Astrocyte (in vitro differentiated cells and primary cell): ENCODE data around the gene ADM5. TPM values are rescaled to one million over a fixed set of nuclear protein-coding genes. Genes with fewer than 3 reads are reported as not detected.

Experiments used
- DNase-seq: peaks from one replicate; pipeline ENCODE4 v3.0.0-alpha.2; 2010; ENCODE audit warnings: low read depth
- FAIRE-seq: peaks from 2 replicates; lab custom pipeline; 2011; peaks lifted over from hg19 to GRCh38; lab: Jason Lieb, UNC
- H2AFZ ChIP-seq: 2 replicates; pipeline ENCODE4 v1.6.0; 2012; ENCODE audit warnings: low read depth, low read length, inconsistent platforms
- H3K27ac ChIP-seq: 2 replicates; pipeline ENCODE4 v1.5.1; 2011; ENCODE audit warnings: low read depth, low read length, inconsistent platforms
- H3K27me3 ChIP-seq: 2 replicates; pipeline ENCODE4 v1.6.0; 2011; ENCODE audit warnings: low read length, inconsistent platforms; ENCODE audit not compliant: insufficient read depth
- H3K36me3 ChIP-seq: 2 replicates; pipeline ENCODE4 v1.5.1; 2011; ENCODE audit warnings: low read length, inconsistent platforms; ENCODE audit not compliant: insufficient read depth
- H3K4me1 ChIP-seq: 2 replicates; pipeline ENCODE4 v1.5.1; 2011; ENCODE audit warnings: low read length, inconsistent platforms; ENCODE audit not compliant: insufficient read depth
- H3K4me2 ChIP-seq: 2 replicates; pipeline ENCODE4 v1.6.0; 2012; ENCODE audit warnings: low read length, inconsistent platforms
- H3K4me3 ChIP-seq: 2 replicates; pipeline ENCODE4 v1.5.1; 2011; ENCODE audit warnings: low read depth, mild to moderate bottlenecking, low read length, inconsistent platforms; ENCODE audit not compliant: insufficient read depth
- H3K79me2 ChIP-seq: 2 replicates; pipeline ENCODE4 v1.6.0; 2012; ENCODE audit warnings: mild to moderate bottlenecking, low read length, inconsistent platforms; ENCODE audit not compliant: insufficient read depth
- H3K9ac ChIP-seq: 2 replicates; pipeline ENCODE4 v1.6.0; 2012; ENCODE audit warnings: mild to moderate bottlenecking, low read length, inconsistent platforms
- H3K9me3 ChIP-seq: 2 replicates; pipeline ENCODE4 v1.5.1; 2012; ENCODE audit warnings: low read depth, mild to moderate bottlenecking, low read length, inconsistent platforms; ENCODE audit not compliant: insufficient read depth
- H4K20me1 ChIP-seq: 2 replicates; pipeline ENCODE4 v1.6.0; 2012; ENCODE audit warnings: low read length, inconsistent platforms; ENCODE audit not compliant: insufficient read depth
- H3K27ac Mint-ChIP-seq: one replicate; pipeline ENCODE4 v1.8.0; 2021; ENCODE audit warnings: mild to moderate bottlenecking, mixed read lengths; ENCODE audit not compliant: unreplicated experiment
- H3K27me3 Mint-ChIP-seq: one replicate; pipeline ENCODE4 v1.8.0; 2021; ENCODE audit warnings: low read depth, mixed read lengths; ENCODE audit not compliant: unreplicated experiment
- H3K36me3 Mint-ChIP-seq: one replicate; pipeline ENCODE4 v1.8.0; 2021; ENCODE audit warnings: low read depth, mixed read lengths; ENCODE audit not compliant: unreplicated experiment
- H3K4me1 Mint-ChIP-seq: one replicate; pipeline ENCODE4 v1.8.0; 2021; ENCODE audit warnings: low read depth, mixed read lengths; ENCODE audit not compliant: unreplicated experiment
- H3K4me3 Mint-ChIP-seq: one replicate; pipeline ENCODE4 v1.8.0; 2021; ENCODE audit warnings: mild to moderate bottlenecking, moderate library complexity, mixed read lengths; ENCODE audit not compliant: unreplicated experiment
- H3K9me3 Mint-ChIP-seq: one replicate; pipeline ENCODE4 v1.8.0; 2021; ENCODE audit warnings: mild to moderate bottlenecking, mixed read lengths; ENCODE audit not compliant: unreplicated experiment
- EZH2 ChIP-seq: IDR thresholded peaks from 2 replicates; pipeline ENCODE4 v1.6.1; 2012; ENCODE audit warnings: mild to moderate bottlenecking, low read length, inconsistent platforms; ENCODE audit not compliant: insufficient read depth
- total RNA-seq: library from RNA; stranded (reverse); gene quantifications from 2 replicates; pipeline ENCODE4 v1.2.1, GENCODE V29; 2021
- TF ChIP-seq, protein P1 (sequence below): IDR thresholded peaks from 2 replicates; pipeline ENCODE4 v1.5.1; 2011; ENCODE audit warnings: low read depth, mild to moderate bottlenecking, inconsistent platforms, low read length, moderate library complexity; ENCODE audit not compliant: insufficient read depth

Gene ADM5
- total RNA-seq, 1 donor from 2014 or later = 1.6 TPM

DNA sequence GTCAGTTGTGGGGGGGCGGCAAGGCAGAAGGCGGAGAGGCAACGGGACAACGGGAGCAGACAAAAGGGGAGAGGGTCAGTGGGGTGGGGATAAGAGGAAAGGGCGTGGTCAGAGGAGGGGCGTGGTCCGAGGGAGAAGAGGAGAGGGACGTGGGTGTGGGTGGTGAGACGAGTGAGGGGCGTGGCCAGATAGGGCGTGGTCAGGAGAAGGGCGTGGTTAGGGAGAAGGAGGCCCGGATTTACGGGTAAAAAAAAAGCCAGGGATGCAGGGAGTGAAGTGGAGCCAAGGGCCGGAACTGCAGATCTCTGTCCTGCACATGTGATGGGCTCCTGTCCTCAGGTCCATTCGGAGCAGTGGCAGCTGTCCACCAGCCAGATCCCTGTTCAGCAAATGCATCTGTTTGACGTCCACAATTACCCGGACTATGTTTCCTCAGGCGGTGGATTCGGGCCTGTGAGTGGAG, 23.0 kb downstream of the ADM5 start:
- Histone ChIP-seq H3K9me3 (no peaks in the 10 kb centered on the region), H3K27me3 (no peaks in the 10 kb centered on the region), H3K9ac (no peak overlapping the region), H3K4me2 (no peak overlapping the region), H3K4me3 (no peak overlapping the region), H3K4me1 (no peaks in the 10 kb centered on the region), H3K79me2 (no peaks in the 10 kb centered on the region), H2AFZ (no peak overlapping the region), H3K36me3 (no peaks in the 10 kb centered on the region), H4K20me1 (no peaks in the 10 kb centered on the region), H3K27ac (no peak overlapping the region)
- peak; percentile 14 for DNase-seq
- H3K9me3 Mint-ChIP-seq = peaks cover 9% of the 10 kb centered on the region
- peaks cover 9% of the 10 kb centered on the region for H3K36me3 Mint-ChIP-seq
- no peak for FAIRE-seq
- H3K4me3 Mint-ChIP-seq = no peak overlapping the region
- H3K4me1 Mint-ChIP-seq = no peaks in the 10 kb centered on the region
- H3K27ac Mint-ChIP-seq = no peak overlapping the region
- H3K27me3 Mint-ChIP-seq = no peaks in the 10 kb centered on the region
- TF ChIP-seq, protein P1, sequence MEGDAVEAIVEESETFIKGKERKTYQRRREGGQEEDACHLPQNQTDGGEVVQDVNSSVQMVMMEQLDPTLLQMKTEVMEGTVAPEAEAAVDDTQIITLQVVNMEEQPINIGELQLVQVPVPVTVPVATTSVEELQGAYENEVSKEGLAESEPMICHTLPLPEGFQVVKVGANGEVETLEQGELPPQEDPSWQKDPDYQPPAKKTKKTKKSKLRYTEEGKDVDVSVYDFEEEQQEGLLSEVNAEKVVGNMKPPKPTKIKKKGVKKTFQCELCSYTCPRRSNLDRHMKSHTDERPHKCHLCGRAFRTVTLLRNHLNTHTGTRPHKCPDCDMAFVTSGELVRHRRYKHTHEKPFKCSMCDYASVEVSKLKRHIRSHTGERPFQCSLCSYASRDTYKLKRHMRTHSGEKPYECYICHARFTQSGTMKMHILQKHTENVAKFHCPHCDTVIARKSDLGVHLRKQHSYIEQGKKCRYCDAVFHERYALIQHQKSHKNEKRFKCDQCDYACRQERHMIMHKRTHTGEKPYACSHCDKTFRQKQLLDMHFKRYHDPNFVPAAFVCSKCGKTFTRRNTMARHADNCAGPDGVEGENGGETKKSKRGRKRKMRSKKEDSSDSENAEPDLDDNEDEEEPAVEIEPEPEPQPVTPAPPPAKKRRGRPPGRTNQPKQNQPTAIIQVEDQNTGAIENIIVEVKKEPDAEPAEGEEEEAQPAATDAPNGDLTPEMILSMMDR = no peak

DNA sequence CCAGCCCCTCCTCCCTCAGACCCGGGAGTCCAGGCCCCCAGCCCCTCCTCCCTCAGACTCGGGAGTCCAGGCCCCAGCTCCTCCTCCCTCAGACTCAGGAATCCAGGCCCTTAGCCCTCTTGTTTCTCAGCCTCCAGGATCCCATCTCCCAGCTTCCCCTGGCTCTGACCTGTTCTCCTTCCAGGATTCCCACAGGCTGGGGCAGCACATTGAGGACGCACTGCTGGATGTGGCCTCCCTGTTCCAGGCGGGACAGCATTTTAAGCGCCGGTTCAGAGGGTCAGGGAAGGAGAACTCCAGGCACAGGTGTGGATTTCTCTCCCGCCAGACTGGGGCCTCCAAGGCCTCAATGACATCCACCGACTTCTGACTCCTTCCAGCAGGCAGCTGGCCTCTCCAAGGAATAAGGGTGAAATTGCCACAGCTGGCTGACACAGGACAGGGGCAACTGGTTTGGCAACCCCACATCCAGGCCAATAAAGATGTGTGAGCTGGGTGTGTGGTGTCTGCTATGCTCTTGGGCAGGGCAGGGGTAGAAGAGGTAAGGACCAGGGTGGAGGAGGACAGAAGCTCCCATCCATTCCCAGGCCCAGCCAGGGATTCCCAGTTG, 23.9 kb downstream of the ADM5 start:
- DNase-seq (no peak), FAIRE-seq (no peak)
- Mint-ChIP-seq H3K4me1 (no peaks in the 10 kb centered on the region), H3K4me3 (no peak overlapping the region), H3K36me3 (peaks cover 9% of the 10 kb centered on the region), H3K27me3 (no peaks in the 10 kb centered on the region), H3K9me3 (peaks cover 9% of the 10 kb centered on the region), H3K27ac (no peak overlapping the region)
- Histone ChIP-seq H4K20me1 (no peaks in the 10 kb centered on the region), H3K4me2 (no peak overlapping the region), H2AFZ (no peak overlapping the region), H3K36me3 (no peaks in the 10 kb centered on the region), H3K9ac (no peak overlapping the region), H3K4me1 (no peaks in the 10 kb centered on the region), H3K9me3 (no peaks in the 10 kb centered on the region), H3K27me3 (no peaks in the 10 kb centered on the region), H3K27ac (no peak overlapping the region), H3K79me2 (no peaks in the 10 kb centered on the region), H3K4me3 (no peak overlapping the region)
- TF ChIP-seq, protein P1 = no peak
- TF ChIP-seq EZH2 = no peak

DNA sequence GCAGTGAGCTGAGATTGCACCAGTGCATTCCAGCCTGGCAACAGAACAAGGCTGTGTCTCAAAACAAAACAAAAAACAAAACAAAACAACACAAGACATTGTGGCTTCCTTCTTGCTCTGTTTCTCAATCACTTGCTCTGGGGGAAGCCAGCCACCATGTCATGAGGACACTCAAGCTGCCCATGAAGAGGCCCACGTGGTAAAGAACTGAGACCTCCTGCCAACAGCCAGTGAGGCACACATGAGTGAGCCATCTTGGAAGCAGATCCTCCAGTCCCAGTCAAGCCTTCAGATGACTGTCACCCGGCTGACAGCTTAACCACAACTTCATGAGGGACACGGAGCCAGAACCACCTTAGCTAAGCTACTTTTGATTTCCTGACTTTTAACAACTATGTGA, 26.8 kb downstream of the ADM5 start:
- TF ChIP-seq EZH2 = no peak
- TF ChIP-seq, protein P1 = no peak
- Mint-ChIP-seq H3K4me3 (no peak overlapping the region), H3K27me3 (no peaks in the 10 kb centered on the region), H3K36me3 (no peaks in the 10 kb centered on the region), H3K9me3 (peaks cover 5% of the 10 kb centered on the region), H3K4me1 (no peaks in the 10 kb centered on the region), H3K27ac (no peak overlapping the region)
- FAIRE-seq = no peak
- Histone ChIP-seq H3K79me2 (no peaks in the 10 kb centered on the region), H3K9me3 (no peaks in the 10 kb centered on the region), H3K4me2 (no peak overlapping the region), H3K27ac (no peak overlapping the region), H3K36me3 (no peaks in the 10 kb centered on the region), H3K9ac (no peak overlapping the region), H4K20me1 (no peaks in the 10 kb centered on the region), H3K27me3 (no peaks in the 10 kb centered on the region), H3K4me1 (no peaks in the 10 kb centered on the region), H2AFZ (no peak overlapping the region), H3K4me3 (no peak overlapping the region)
- DNase-seq = no peak
